Fibroblast of mammary gland (primary cell): ENCODE data around the gene DRAP1.
"Not testable (repeated sequence)": the region's sequence is repeated elsewhere in the genome, so short reads cannot be mapped to it uniquely, and the experiment has no call there.

ENCODE experiments used
- DNase-seq: peaks from one replicate; pipeline ENCODE4 v3.0.0-alpha.2; 2010; ENCODE audit warnings: low read depth
- H3K4me3 ChIP-seq: 2 replicates; pipeline ENCODE4 v1.5.1; 2011; ENCODE audit warnings: low read depth, mild to moderate bottlenecking, low read length, moderate library complexity; ENCODE audit not compliant: control insufficient read depth
- CTCF ChIP-seq: conservative IDR thresholded peaks from 2 replicates; pipeline ENCODE4 v1.5.1; 2011; ENCODE audit warnings: low read depth, low read length, inconsistent platforms; ENCODE audit not compliant: control insufficient read depth, insufficient read depth

The DRAP1 gene

DNA sequence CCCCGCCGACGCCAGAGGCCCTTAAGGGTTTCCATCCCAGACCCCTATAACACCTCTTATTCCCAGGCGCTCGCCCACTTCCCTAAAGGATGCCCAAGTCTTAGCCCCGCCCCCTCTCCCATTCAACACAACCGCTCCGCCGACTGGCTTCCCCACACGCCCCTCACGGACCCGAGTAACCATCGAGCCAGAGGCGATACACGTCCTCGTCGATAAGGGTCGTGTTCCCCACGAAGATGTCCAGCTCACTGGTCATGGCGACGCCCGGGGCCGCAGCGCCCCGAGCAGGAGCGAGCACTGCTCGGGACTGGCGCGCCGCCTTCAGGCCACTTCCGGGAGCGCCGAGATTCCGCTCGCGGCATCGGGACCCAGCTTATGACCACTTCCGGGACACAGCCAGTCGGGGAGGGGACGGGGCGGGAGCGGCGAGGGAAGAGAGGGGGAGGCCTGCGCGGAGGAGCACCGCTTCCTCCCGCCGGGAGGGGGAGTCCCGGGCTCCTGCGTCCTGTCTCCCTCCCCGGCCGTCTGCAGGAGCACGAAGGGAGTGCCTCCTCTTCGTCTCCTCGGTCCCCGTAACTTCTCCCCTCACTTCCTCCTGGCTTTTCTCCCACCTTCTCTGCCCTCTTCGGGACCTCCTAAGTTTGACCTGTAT lies 30.9 kb upstream of the DRAP1 start, which contains the start of gene FIBP:
Gene FIBP, minus strand, starts transcription at position 309 of the 652 bp plus-strand sequence. Its CDS starts 53 bp downstream, at position 256.
- TF ChIP-seq CTCF: peak; percentile 48
- DNase-seq: peak; percentile 95
- H3K4me3 ChIP-seq: peak within 1 kb of the TSS; percentile 85

GRCh38 chr11:65890324-65891218 lies 28.7 kb upstream of the DRAP1 start, which contains the start of gene CCDC85B:
CCDC85B (plus strand) TSS chr11:65890673; CDS start chr11:65890784, 111 bp downstream.
- TF ChIP-seq CTCF: no peak
- DNase-seq: peak; percentile 95
- peak within 1 kb of the TSS; percentile 61 for H3K4me3 ChIP-seq

- peak; percentile 47 for DNase-seq
- H3K4me3 ChIP-seq: peak overlapping the region; percentile 49
- TF ChIP-seq CTCF: peak; percentile 17
Observed at GRCh38 chr11:65891219-65892136, 27.7 kb upstream of the DRAP1 start.

GRCh38 chr11:65892137-65892540 lies 27.1 kb upstream of the DRAP1 start:
- H3K4me3 ChIP-seq: peak overlapping the region; percentile 49
- not testable (repeated sequence) for DNase-seq

DNA sequence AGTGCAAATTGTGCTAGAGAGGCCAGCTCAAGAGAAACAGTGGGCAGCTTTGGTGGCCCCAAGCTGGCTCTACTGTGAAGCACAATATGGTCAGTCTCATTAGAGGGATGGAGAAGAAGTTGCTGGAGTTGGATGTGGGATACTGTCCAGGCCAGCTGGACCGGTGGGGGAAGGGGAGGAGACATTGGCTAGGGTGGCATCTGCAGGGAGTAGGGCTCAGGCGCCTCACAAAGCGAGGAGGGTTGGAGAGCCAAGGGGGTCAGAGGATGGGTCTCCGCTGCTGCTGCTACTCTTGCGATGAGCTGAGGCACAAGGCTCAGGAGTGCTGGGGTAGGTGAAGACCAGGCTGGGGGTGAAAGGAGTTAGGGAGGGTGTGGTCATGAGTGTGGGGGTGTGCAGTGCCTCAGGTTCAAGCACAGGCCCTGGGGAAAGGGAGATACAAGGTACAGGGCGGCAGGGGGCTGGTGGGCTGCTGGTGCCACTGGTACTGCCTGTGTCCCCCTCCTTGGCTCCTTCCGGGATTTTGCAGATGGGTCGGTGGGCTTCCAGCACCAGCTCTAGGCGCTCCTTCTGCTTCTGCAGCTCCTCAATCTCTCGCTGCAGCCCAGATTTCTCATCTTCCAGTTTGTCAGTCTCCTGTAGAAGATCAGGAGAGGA lies 26.4 kb upstream of the DRAP1 start:
- DNase-seq: no peak
- TF ChIP-seq CTCF: no peak
- H3K4me3 ChIP-seq: peak overlapping the region; percentile 49

DNA sequence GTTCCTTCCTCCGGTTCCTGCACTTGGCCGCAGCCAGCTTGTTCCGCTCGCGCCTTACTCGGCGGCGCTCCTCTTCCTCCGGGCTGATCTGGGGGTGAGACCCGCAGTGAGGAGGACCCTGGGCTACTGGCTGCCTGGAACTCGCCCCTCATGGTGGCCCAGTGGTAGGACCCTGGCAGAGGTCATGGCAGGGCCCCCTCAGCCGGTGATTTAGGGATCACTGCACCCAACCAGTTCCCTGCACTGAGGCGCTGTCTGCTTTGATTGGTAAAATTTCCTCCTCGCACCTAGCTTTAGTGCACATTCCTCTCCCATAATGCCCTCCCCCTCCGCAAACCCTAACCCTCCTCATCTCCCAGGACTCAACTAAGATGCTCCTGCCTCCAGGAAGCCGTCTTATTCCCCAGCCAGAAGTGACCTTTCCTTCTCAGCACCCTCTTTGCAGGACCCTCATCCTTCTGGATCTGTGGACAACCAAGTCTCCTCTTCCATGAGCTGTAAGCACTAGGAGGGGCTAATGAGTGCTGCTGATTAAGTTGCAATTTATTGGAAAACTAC lies 25.1 kb upstream of the DRAP1 start:
- TF ChIP-seq CTCF: peak; percentile 4
- H3K4me3 ChIP-seq: peak overlapping the region; percentile 4
- no peak for DNase-seq
